ENCODE results near the gene CTSW. TPM values are rescaled to one million over a fixed set of nuclear protein-coding genes. Genes with fewer than 3 reads are reported as not detected.

The CTSW gene
- total RNA-seq, 1 donor from 2014 or later, result not detected

GRCh38 chr11:65919573-65920371 is 40.1 kb downstream of the CTSW start:
- Mint-ChIP-seq H3K4me3 (peak overlapping the region; percentile 88), H3K27me3 (ENCODE audit: low read depth) (no peaks in the 10 kb centered on the region), H3K4me1 (peaks cover 25% of the 10 kb centered on the region), H3K27ac (ENCODE audit: unreplicated experiment) (no peak overlapping the region), H3K36me3 (ENCODE audit: low read depth) (peaks cover 4% of the 10 kb centered on the region), H3K9me3 (no peaks in the 10 kb centered on the region)
- DNase-seq (ENCODE audit: low read depth, low spot score), result no peak
- no peak for TF ChIP-seq CTCF (conservative IDR thresholded peaks at IDR 0.05)

GRCh38 chr11:65920372-65920802 is 40.8 kb downstream of the CTSW start:
- Mint-ChIP-seq H3K27me3 (ENCODE audit: low read depth) (no peaks in the 10 kb centered on the region), H3K9me3 (no peaks in the 10 kb centered on the region), H3K4me3 (peak overlapping the region; percentile 88), H3K36me3 (ENCODE audit: low read depth) (peaks cover 4% of the 10 kb centered on the region), H3K27ac (ENCODE audit: unreplicated experiment) (no peak overlapping the region), H3K4me1 (peaks cover 20% of the 10 kb centered on the region)
- no peak for TF ChIP-seq CTCF (conservative IDR thresholded peaks at IDR 0.05)
- DNase-seq (ENCODE audit: low read depth, low spot score), result no peak

GRCh38 chr11:65921033-65921555 is 41.5 kb downstream of the CTSW start:
- Mint-ChIP-seq H3K9me3 (no peaks in the 10 kb centered on the region), H3K36me3 (ENCODE audit: low read depth) (peaks cover 4% of the 10 kb centered on the region), H3K27ac (ENCODE audit: unreplicated experiment) (no peak overlapping the region), H3K4me3 (peak overlapping the region; percentile 88), H3K27me3 (ENCODE audit: low read depth) (no peaks in the 10 kb centered on the region), H3K4me1 (peaks cover 20% of the 10 kb centered on the region)
- TF ChIP-seq CTCF (conservative IDR thresholded peaks at IDR 0.05), result no peak
- no peak for DNase-seq (ENCODE audit: low read depth, low spot score)

GRCh38 chr11:65921876-65922275 is 42.2 kb downstream of the CTSW start:
- H3K27ac Mint-ChIP-seq (ENCODE audit: unreplicated experiment), result no peak overlapping the region
- no peak for DNase-seq (ENCODE audit: low read depth, low spot score)
- H3K9me3 Mint-ChIP-seq, result no peaks in the 10 kb centered on the region
- H3K27me3 Mint-ChIP-seq (ENCODE audit: low read depth), result no peaks in the 10 kb centered on the region
- peaks cover 4% of the 10 kb centered on the region for H3K36me3 Mint-ChIP-seq (ENCODE audit: low read depth)
- peaks cover 12% of the 10 kb centered on the region for H3K4me1 Mint-ChIP-seq
- no peak for TF ChIP-seq CTCF (conservative IDR thresholded peaks at IDR 0.05)
- peak overlapping the region; percentile 65 for H3K4me3 Mint-ChIP-seq

GRCh38 chr11:65922565-65922964 is 42.9 kb downstream of the CTSW start:
- TF ChIP-seq CTCF (conservative IDR thresholded peaks at IDR 0.05), result no peak
- Mint-ChIP-seq H3K4me3 (peak overlapping the region; percentile 65), H3K27me3 (ENCODE audit: low read depth) (no peaks in the 10 kb centered on the region), H3K4me1 (peaks cover 8% of the 10 kb centered on the region), H3K27ac (ENCODE audit: unreplicated experiment) (no peak overlapping the region), H3K36me3 (ENCODE audit: low read depth) (peaks cover 4% of the 10 kb centered on the region), H3K9me3 (no peaks in the 10 kb centered on the region)
- no peak for DNase-seq (ENCODE audit: low read depth, low spot score)
